NCI-H82 (cell line): Measurements from ENCODE around the gene FMNL1.
A peak's percentile ranks its signal among the peaks of the same experiment; 100 is the strongest.

Experiments used
- DNase-seq: peaks from one replicate; lab custom pipeline; 2025; lab: John Stamatoyannopoulos, UW

Gene FMNL1

DNA sequence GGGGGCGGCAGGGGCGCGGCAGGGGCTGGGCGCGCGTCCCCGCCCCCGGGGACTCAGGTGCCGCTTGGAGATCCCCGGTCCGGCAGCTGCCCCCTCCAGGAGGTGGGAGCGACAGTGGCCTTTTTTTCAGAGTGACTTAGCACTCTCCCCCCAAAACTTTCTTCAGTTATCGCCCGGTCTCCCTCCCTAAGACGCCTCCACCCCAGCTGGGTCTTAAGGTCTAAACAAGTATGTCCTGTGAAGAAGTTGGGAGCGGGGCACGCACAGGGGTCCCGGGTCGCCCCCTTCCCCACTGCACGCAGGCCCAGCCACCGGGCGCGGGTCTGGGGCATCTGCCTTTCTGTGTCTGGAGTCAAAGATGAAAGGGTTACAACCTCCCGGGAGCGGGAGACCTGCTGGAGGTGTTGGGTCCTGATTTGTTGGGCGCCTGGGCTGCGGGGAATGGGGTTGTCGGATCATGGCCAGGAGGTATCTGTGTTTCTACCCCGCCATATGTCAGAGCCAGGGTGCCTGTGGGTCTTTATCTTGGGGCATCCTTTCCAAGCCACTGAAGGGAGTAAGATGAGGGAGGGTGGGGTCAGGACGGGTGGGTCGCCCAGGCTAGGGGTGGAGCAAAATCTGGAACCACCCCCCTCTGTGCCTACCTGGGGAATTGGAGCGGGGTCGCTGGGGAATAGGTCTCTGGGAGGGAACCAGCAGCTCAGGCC lies 757 bp downstream of the FMNL1 start:
- no peak for DNase-seq

DNA sequence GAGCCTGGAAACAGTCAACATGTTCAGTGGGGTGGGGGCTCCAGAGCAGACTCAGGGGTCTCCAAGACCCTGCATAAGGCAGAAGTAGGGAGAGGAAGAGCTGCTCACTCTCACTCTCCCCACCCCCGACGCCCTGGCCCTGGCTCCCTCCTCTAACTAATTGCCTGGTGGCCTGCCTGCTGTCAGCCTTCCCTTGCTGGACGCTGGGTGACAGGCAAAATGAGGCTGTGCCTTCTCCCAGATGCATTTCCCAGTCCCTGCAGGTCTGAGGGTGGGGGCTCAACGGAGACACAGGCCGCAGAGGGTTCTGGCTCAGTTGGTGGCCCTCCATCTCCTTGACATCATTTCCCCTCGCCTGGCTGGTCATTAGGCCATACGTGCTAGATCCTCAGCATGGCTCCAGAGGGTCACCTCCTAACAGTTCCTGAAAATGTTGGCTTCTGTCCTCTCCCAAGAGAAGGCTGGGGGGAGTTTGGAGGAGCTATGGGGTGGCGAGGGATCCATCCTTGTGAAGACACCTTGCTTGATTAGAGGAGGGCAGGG lies 1.4 kb downstream of the FMNL1 start:
- DNase-seq = peak; percentile 38

- DNase-seq = peak; percentile 72
These were observed 2.1 kb downstream of the FMNL1 start for GRCh38 chr17:45223539-45224528.

GRCh38 chr17:45224671-45225050 lies 3.0 kb downstream of the FMNL1 start:
- DNase-seq = no peak

DNA sequence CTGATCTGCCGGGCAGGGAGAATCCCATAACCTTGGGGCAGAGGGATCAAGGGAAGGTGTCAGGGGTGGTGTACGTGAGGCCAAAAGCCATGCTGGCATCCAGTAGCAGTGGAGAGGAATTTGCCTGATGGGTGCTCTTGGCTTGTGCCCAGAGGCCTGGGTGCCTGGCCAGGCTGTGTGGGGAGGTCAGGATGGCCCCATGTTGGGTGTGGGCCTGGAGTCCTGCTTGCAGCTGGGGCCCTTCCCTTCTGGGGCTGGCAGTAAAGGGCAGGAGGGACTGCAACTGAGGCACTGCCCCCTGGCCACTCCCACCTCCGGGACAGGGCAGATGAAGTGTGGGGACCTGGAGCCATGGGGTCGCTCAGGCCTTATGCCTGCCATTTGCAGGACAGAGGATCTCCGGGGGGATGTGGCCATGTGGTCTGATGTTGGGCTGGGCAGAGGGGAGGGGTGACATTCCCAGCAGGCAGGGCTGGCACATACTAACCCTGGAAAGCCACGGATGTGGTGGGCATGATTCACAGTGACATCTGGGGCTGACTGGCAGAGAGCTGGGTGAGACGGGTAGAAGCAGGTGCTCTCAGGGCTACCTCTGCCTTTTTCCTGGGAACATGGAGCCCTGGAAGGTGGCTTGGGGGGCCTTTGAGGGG lies 3.5 kb downstream of the FMNL1 start:
- DNase-seq = no peak

DNA sequence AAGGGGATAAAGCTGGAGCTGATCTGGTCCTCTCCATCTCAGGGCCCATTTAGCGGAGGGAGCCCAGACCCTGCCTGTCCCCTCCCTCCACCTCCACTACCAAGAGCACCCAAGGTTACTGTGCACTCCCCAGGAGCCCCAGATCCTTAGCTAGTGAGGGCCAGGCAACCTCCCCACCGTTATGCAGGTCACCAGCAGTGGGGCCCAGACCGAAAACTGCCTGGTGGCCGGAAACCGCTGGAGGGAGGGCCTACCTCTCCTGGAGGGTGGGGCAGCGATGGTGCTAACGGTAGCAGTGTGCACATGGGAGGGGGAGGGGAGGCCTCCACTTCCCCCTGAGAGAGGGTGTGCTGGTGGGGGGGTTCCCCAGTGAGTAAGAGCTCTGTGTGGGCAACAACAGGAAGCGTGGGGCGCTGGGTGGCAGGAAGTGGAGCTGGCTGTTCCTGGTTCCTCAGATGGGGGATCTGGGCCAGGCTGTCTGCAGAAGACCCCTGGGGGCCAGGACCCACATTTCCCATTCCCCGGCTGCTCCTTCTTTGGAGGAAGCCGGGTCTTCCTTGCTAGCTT lies 4.4 kb downstream of the FMNL1 start:
- no peak for DNase-seq

- no peak for DNase-seq
These were observed 4.9 kb downstream of the FMNL1 start for GRCh38 chr17:45226576-45226975.

GRCh38 chr17:45227101-45227925 lies 5.6 kb downstream of the FMNL1 start:
- no peak for DNase-seq

- DNase-seq = no peak
These were observed 6.5 kb downstream of the FMNL1 start for GRCh38 chr17:45227926-45228762.

DNA sequence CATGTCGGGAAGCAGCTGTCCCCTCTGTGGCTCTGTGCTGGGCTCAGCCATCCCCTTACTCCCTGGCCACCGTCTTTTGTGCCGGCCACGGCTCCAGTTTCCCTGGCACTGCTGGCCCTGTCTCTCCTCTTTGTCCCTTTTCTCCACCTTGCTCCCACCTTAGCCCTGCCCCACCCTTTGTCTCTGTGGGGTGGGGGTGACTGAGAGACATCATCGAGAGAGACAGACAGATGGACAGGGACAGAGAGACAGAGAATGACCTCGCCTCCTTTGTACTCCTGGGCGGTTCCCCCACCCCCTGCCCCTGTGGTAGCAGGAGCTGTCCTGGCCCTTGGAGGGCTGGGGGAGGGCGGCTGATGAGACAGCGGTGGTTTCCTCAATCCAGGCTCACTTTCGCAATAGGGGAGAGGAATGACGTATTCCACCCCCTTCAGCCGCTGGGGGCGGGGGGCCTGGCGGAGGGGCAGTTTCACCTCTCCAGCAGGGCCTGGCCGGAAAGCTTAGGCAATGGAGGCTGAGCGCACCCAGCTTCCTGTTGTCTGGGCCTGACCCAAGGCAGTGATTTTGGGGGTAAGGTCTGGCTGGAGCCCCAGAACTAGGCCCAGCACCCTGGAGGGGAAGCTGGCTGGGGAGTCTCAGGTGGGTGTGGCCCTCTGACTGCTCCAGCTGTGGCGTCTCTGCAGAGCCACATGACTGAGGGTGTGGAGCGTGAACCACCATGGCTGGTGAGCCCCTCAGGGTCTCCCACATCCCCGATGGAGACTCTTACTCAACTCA lies 7.3 kb downstream of the FMNL1 start:
- no peak for DNase-seq

DNA sequence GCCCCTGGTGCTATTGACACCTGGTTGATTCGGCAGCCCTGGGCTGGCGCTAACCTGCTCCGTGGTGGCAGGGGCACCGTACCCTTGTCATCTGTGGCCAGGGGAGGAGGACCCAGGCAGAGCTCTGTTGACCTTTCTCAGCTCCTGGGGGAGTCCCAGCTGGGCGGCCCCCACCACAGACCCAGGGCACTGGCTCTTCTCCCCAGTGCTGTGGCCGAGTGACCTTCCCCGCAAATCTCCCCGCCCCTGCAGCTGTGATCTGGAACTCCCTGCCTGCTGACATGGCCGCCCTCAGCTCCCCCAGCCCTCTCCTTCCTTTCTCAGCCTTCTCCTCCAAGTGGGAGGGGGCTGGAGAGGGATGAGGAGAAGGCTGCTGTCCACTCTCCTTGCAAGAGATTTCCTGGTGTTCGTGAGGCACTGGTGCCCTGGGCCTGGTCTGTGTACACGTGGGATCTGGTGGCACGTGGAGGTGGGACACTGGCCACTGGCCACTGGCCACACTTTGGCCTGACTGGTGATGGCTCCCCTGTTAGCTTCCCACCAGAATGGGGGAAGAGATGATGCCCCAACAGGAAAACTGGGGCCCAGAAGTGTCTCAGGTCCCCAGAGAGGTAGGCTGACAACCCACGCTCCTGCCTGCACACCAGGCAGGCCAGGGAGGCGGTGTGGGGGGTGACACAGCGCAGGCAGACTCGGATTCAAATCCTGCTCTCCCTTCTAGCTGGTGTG lies 8.2 kb downstream of the FMNL1 start:
- no peak for DNase-seq

- DNase-seq = no peak
These were observed 8.7 kb downstream of the FMNL1 start for GRCh38 chr17:45230410-45230786.

- DNase-seq = peak; percentile 93
These were observed 9.2 kb downstream of the FMNL1 start for GRCh38 chr17:45230787-45231480.

- peak; percentile 70 for DNase-seq
These were observed 9.9 kb downstream of the FMNL1 start for GRCh38 chr17:45231481-45232116.

DNA sequence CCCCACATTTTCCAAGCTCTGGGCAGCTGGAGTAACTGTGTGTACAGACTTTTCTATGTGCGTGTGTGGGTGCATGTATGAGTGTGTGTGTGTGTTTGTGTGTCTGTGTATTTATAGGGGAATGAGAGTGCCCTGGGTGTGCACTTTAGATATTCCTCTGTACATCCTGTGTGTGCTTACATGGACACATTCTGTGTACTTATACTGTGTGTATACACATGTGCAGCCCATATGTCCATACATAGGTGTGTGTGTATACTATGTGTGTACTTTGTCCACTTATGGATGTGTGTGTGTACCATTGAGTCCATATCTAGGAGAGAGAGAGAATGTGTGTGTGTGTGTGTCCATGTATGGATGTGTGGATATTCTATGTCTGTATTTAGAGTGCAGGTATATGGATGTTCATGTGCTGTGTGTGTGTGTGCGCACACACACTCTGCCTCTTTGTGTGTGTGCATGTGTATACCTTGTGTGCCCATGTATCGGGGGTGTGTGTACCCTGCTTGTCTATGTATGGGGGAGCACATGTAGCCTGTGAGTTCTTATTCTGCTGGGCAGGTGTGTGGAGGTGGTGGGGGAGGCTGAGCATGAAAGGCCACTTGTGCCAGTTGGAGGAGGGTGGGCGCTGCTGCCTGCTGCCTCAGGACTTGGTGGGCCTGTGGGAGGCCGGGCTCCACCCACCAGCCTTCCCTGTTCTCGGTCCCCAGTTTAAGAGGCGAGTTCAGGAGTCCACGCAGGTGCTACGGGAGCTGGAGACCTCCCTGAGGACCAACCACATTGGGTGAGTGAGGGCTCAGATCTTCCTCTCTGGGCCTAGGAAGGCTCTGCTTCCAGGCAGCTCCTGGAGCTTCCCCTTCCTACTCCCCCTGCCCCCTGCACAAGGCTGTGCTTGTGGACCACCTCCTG lies 11.1 kb downstream of the FMNL1 start:
- no peak for DNase-seq

GRCh38 chr17:45233423-45233924 lies 11.8 kb downstream of the FMNL1 start:
- DNase-seq = no peak
